Measurements from ENCODE around the gene CREBL2. TPM values are rescaled to one million over a fixed set of nuclear protein-coding genes. Genes with fewer than 3 reads are reported as not detected.
"Not testable (repeated sequence)": the region's sequence is repeated elsewhere in the genome, so short reads cannot be mapped to it uniquely, and the experiment has no call there.

Gene CREBL2
- total and polyA plus RNA-seq, 4 donors, result 18.3 to 50.5 (median 27.6) TPM

GRCh38 chr12:12614342-12614741 is 2.7 kb downstream of the CREBL2 start:
- WGBS, 2 donors, result 87 to 94% methylated on average over 4 of the region's 4 CpGs
- no peaks in the 10 kb centered on the region for H3K27me3 ChIP-seq (ENCODE audit: control insufficient read depth in 3 of 3, insufficient read depth in 3 of 3, low read length in 2 of 3)

GRCh38 chr12:12616512-12617310 is 5.0 kb downstream of the CREBL2 start:
- Histone ChIP-seq H3K4me1 (ENCODE audit: control insufficient read depth in 5 of 5, insufficient read depth in 5 of 5, low read length in 5 of 5) (peaks cover 0 to 13% (median 1%) of the 10 kb centered on the region in 5 donors), H3K4me3 (no peak overlapping the region), H3K9ac (ENCODE audit: insufficient read depth in 1 of 2, low read length in 2 of 2) (no peak overlapping the region), H3K27ac (ENCODE audit: low read depth in 1 of 2, low read length in 1 of 2) (no peak overlapping the region), H3K27me3 (ENCODE audit: control insufficient read depth in 3 of 3, insufficient read depth in 3 of 3, low read length in 2 of 3) (no peaks in the 10 kb centered on the region), H3K36me3 (ENCODE audit: control insufficient read depth in 4 of 4, insufficient read depth in 4 of 4, low read length in 4 of 4) (peaks cover 0 to 2% (median 1%) of the 10 kb centered on the region in 4 donors), H3K9me3 (ENCODE audit: control insufficient read depth in 4 of 4, insufficient read depth in 3 of 4, low read length in 3 of 4) (no peaks in the 10 kb centered on the region)
- no peak for ATAC-seq (ENCODE audit: insufficient read depth, low FRiP score)
- WGBS, 2 donors, result 61 to 71% methylated on average over 4 of the region's 4 CpGs
- TF ChIP-seq CTCF (IDR thresholded peaks at IDR 0.05; ENCODE audit: control extremely low read depth, extremely low read depth), result no peak
- no peak for DNase-seq

More at GRCh38 chr12:12614342-12614741, 2.7 kb downstream of the CREBL2 start:
- peaks cover 0 to 2% (median 0%) of the 10 kb centered on the region in 4 donors for H3K36me3 ChIP-seq (ENCODE audit: control insufficient read depth in 4 of 4, insufficient read depth in 4 of 4, low read length in 4 of 4)
- H3K9ac ChIP-seq (ENCODE audit: insufficient read depth in 1 of 2, low read length in 2 of 2), result no peak overlapping the region
- ATAC-seq (ENCODE audit: insufficient read depth, low FRiP score), result no peak
- no peak for TF ChIP-seq CTCF (IDR thresholded peaks at IDR 0.05; ENCODE audit: control extremely low read depth, extremely low read depth)
- no peak overlapping the region for H3K4me3 ChIP-seq
- no peak overlapping the region for H3K27ac ChIP-seq (ENCODE audit: low read depth in 1 of 2, low read length in 1 of 2)
- no peaks in the 10 kb centered on the region for H3K9me3 ChIP-seq (ENCODE audit: control insufficient read depth in 4 of 4, insufficient read depth in 3 of 4, low read length in 3 of 4)
- no peak for DNase-seq
- peaks cover 0 to 13% (median 2%) of the 10 kb centered on the region in 5 donors for H3K4me1 ChIP-seq (ENCODE audit: control insufficient read depth in 5 of 5, insufficient read depth in 5 of 5, low read length in 5 of 5)

- not testable (repeated sequence) for DNase-seq; H3K27ac ChIP-seq (ENCODE audit: low read depth in 1 of 2, low read length in 1 of 2); H3K27me3 ChIP-seq (ENCODE audit: control insufficient read depth in 3 of 3, insufficient read depth in 3 of 3, low read length in 2 of 3); H3K36me3 ChIP-seq (ENCODE audit: control insufficient read depth in 4 of 4, insufficient read depth in 4 of 4, low read length in 4 of 4); H3K9ac ChIP-seq (ENCODE audit: insufficient read depth in 1 of 2, low read length in 2 of 2); H3K4me1 ChIP-seq (ENCODE audit: control insufficient read depth in 5 of 5, insufficient read depth in 5 of 5, low read length in 5 of 5); H3K9me3 ChIP-seq (ENCODE audit: control insufficient read depth in 4 of 4, insufficient read depth in 3 of 4, low read length in 3 of 4); ATAC-seq (ENCODE audit: insufficient read depth, low FRiP score); H3K4me3 ChIP-seq
- 90 to 93% methylated on average over 22 to 23 of the region's 23 CpGs for WGBS, 2 donors
Observed at GRCh38 chr12:12618064-12618463, 6.4 kb downstream of the CREBL2 start.

- 92 to 94% methylated on average over 6 of the region's 6 CpGs for WGBS, 2 donors
- no peak for ATAC-seq (ENCODE audit: insufficient read depth, low FRiP score)
- Histone ChIP-seq H3K27me3 (ENCODE audit: control insufficient read depth in 3 of 3, insufficient read depth in 3 of 3, low read length in 2 of 3) (no peaks in the 10 kb centered on the region), H3K27ac (ENCODE audit: low read depth in 1 of 2, low read length in 1 of 2) (no peak overlapping the region), H3K36me3 (ENCODE audit: control insufficient read depth in 4 of 4, insufficient read depth in 4 of 4, low read length in 4 of 4) (peaks cover 0 to 5% (median 1%) of the 10 kb centered on the region in 4 donors), H3K4me3 (no peak overlapping the region), H3K9ac (ENCODE audit: insufficient read depth in 1 of 2, low read length in 2 of 2) (no peak overlapping the region), H3K9me3 (ENCODE audit: control insufficient read depth in 4 of 4, insufficient read depth in 3 of 4, low read length in 3 of 4) (peaks cover 0 to 5% (median 1%) of the 10 kb centered on the region in 4 donors), H3K4me1 (ENCODE audit: control insufficient read depth in 5 of 5, insufficient read depth in 5 of 5, low read length in 5 of 5) (no peaks in the 10 kb centered on the region)
- no peak for TF ChIP-seq CTCF (IDR thresholded peaks at IDR 0.05; ENCODE audit: control extremely low read depth, extremely low read depth)
- DNase-seq, result no peak
Observed at GRCh38 chr12:12620730-12621315, 9.1 kb downstream of the CREBL2 start.
